22Rv1 (cell line): ENCODE results near the gene MSRB1.

ENCODE experiments used
- CTCF ChIP-seq: fragments of 450-650 bp; IDR thresholded peaks from 2 replicates; pipeline ENCODE4 v1.5.1; 2017; ENCODE audit warnings: mild to moderate bottlenecking
- ZFX ChIP-seq: fragments of 450-650 bp; IDR thresholded peaks from 2 replicates; pipeline ENCODE4 v1.6.1; 2017; ENCODE audit warnings: antibody characterized with exemption, borderline replicate concordance

GRCh38 chr16:1930338-1930720 lies 12.7 kb downstream of the MSRB1 start:
- no peak for TF ChIP-seq CTCF
- TF ChIP-seq ZFX = no peak
